ENCODE measurements around the gene SUPT6H. TPM values are rescaled to one million over a fixed set of nuclear protein-coding genes. Genes with fewer than 3 reads are reported as not detected.

SUPT6H gene
- 10 to 100 TPM; 40.1 to 47.1 TPM for total RNA-seq

- Histone ChIP-seq H3K4me3 (peak within 1 kb of the TSS; percentile 89), H3K4me1 (peaks cover 11% of the 10 kb centered on the region), H3K27ac (peak within 1 kb of the TSS; percentile 93), H3K36me3 (no peaks in the 10 kb centered on the region), H3K9ac (ENCODE audit: low read depth in 2 of 2, low read length in 2 of 2) (peak within 1 kb of the TSS; percentile 89 to 93), H3K9me3 (no peaks in the 10 kb centered on the region), H3K27me3 (no peaks in the 10 kb centered on the region)
- intact Hi-C loops (cut with DNase I): no loop called here
- no peak for TF ChIP-seq CTCF (IDR thresholded peaks at IDR 0.05)
- DNase-seq: peak; percentile 93
These were observed at the start of gene SUPT6H, which contains the start of gene SDF2 for GRCh38 chr17:28661635-28662526. SUPT6H (plus strand) TSS chr17:28662205; CDS start chr17:28673402, 11,197 bp downstream. SDF2 (minus strand) TSS chr17:28661906; CDS start chr17:28661876, 30 bp downstream.

GRCh38 chr17:28612531-28612930, 49.5 kb upstream of the SUPT6H start:
- Histone ChIP-seq H3K4me3 (no peak overlapping the region), H3K36me3 (peaks cover 16% of the 10 kb centered on the region), H3K9me3 (no peaks in the 10 kb centered on the region), H3K27me3 (no peaks in the 10 kb centered on the region), H3K4me1 (no peaks in the 10 kb centered on the region), H3K27ac (no peak overlapping the region), H3K9ac (ENCODE audit: low read depth in 2 of 2, low read length in 2 of 2) (no peak overlapping the region)
- intact Hi-C loops (cut with DNase I): loop anchor here (2.0 to 5.0 kb wide), 2 partner anchors 64 to 115 kb away; no protein-coding TSS in a partner anchor
- TF ChIP-seq CTCF (IDR thresholded peaks at IDR 0.05): no peak
- no peak for DNase-seq

- Histone ChIP-seq H3K27me3 (no peaks in the 10 kb centered on the region), H3K9me3 (no peaks in the 10 kb centered on the region), H3K9ac (ENCODE audit: low read depth in 2 of 2, low read length in 2 of 2) (no peak overlapping the region), H3K27ac (no peak overlapping the region), H3K36me3 (peaks cover 20% of the 10 kb centered on the region), H3K4me1 (no peaks in the 10 kb centered on the region), H3K4me3 (no peak overlapping the region)
- intact Hi-C loops (cut with DNase I): loop anchor here (2.0 to 5.0 kb wide), 2 partner anchors 64 to 116 kb away; no protein-coding TSS in a partner anchor
- peak; percentile 29 for DNase-seq
- peak; percentile 64 for TF ChIP-seq CTCF (IDR thresholded peaks at IDR 0.05)
These were observed 48.8 kb upstream of the SUPT6H start for GRCh38 chr17:28612936-28613872.

- H3K9ac ChIP-seq (ENCODE audit: low read depth in 2 of 2, low read length in 2 of 2): no peak within 1 kb of the TSS
- no peak within 1 kb of the TSS for H3K4me3 ChIP-seq
- H3K27ac ChIP-seq: no peak within 1 kb of the TSS
- H3K27me3 ChIP-seq: no peaks in the 10 kb centered on the region
- intact Hi-C loops (cut with DNase I): loop anchor here (2.0 to 5.0 kb wide), 2 partner anchors 65 to 117 kb away; no protein-coding TSS in a partner anchor
- H3K4me1 ChIP-seq: no peaks in the 10 kb centered on the region
- H3K36me3 ChIP-seq: peaks cover 22% of the 10 kb centered on the region
- no peaks in the 10 kb centered on the region for H3K9me3 ChIP-seq
- TF ChIP-seq CTCF (IDR thresholded peaks at IDR 0.05): no peak
- no peak for DNase-seq
These were observed 48.0 kb upstream of the SUPT6H start, which contains the start of gene RSKR for GRCh38 chr17:28613931-28614381. RSKR (minus strand) TSS chr17:28614185; CDS start chr17:28614161, 24 bp downstream.
